Fibroblast of lung (primary cell): Measurements from ENCODE around the gene DLG3. TPM values are rescaled to one million over a fixed set of nuclear protein-coding genes. Genes with fewer than 3 reads are reported as not detected.

Source experiments
- DNase-seq, 2 donors: peaks; one replicate each; pipeline versions ENCODE4 v3.0.0 to v3.0.0-alpha.2; 2010; ENCODE audit warnings: low read depth in 2 of 2
- H2AFZ ChIP-seq: 2 replicates; pipeline ENCODE4 v1.5.1; 2012; ENCODE audit warnings: low read length, control low read depth, inconsistent platforms
- H3K27ac ChIP-seq: 2 replicates; pipeline ENCODE4 v1.5.1; 2011; ENCODE audit warnings: low read length, control low read depth; ENCODE audit not compliant: insufficient read depth
- H3K27me3 ChIP-seq: 2 replicates; pipeline ENCODE4 v1.5.1; 2011; ENCODE audit warnings: mild to moderate bottlenecking, low read length; ENCODE audit not compliant: control insufficient read depth, insufficient read depth
- H3K36me3 ChIP-seq: 2 replicates; pipeline ENCODE4 v1.5.1; 2011; ENCODE audit warnings: low read length; ENCODE audit not compliant: control insufficient read depth, insufficient read depth
- H3K4me1 ChIP-seq: 2 replicates; pipeline ENCODE4 v1.5.1; 2011; ENCODE audit warnings: low read length; ENCODE audit not compliant: control insufficient read depth, insufficient read depth; ENCODE audit errors: extremely low read depth
- H3K4me2 ChIP-seq: 2 replicates; pipeline ENCODE4 v1.5.1; 2011; ENCODE audit warnings: low read length, control low read depth; ENCODE audit not compliant: insufficient read depth; ENCODE audit errors: extremely low read depth
- H3K4me3 ChIP-seq, 4 experiments: fragments of 200-600 bp in 1 of 4; sonication (generic) in 1 of 4; replicated peaks in 1 of 4; 2 replicates each; pipeline ENCODE4 v1.5.1; 2011 to 2016; ENCODE audit warnings: low read length in 4 of 4, low read depth in 3 of 4, mild to moderate bottlenecking in 3 of 4, control low read depth in 2 of 4, inconsistent platforms in 1 of 4, mixed read lengths in 1 of 4; ENCODE audit not compliant: insufficient read depth in 1 of 4; ENCODE audit errors: control extremely low read depth in 1 of 4
- H3K79me2 ChIP-seq: 2 replicates; pipeline ENCODE4 v1.5.1; 2012; ENCODE audit warnings: mild to moderate bottlenecking, low read length, inconsistent platforms; ENCODE audit not compliant: control insufficient read depth, insufficient read depth
- H3K9ac ChIP-seq: 2 replicates; pipeline ENCODE4 v1.5.1; 2011; ENCODE audit warnings: mild to moderate bottlenecking, low read length, control low read depth; ENCODE audit not compliant: insufficient read depth
- H3K9me3 ChIP-seq: 2 replicates; pipeline ENCODE4 v1.5.1; 2012; ENCODE audit warnings: low read depth, low read length; ENCODE audit not compliant: control insufficient read depth, insufficient read depth
- H4K20me1 ChIP-seq: 2 replicates; pipeline ENCODE4 v1.5.1; 2011; ENCODE audit warnings: low read length; ENCODE audit not compliant: control insufficient read depth, insufficient read depth; ENCODE audit errors: extremely low read depth
- EZH2 ChIP-seq: IDR thresholded peaks from 2 replicates; pipeline ENCODE4 v1.5.1; 2012; ENCODE audit warnings: low read length, control low read depth, mild to moderate bottlenecking; ENCODE audit errors: missing control alignments
- polyA plus RNA-seq, 2 donors: library from polyadenylated mRNA; depleted of rRNA in 1 of 2; stranded (reverse) in 1 of 2; unstranded in 1 of 2; fragments of >200 nt; gene quantifications; 2 replicates each; pipeline ENCODE4 v1.2.1, GENCODE V29; 2011 to 2012; ENCODE audit warnings: missing spikeins in 1 of 2
- total RNA-seq: library from RNA; depleted of rRNA; stranded (reverse); fragments of >200 nt; gene quantifications from 2 replicates; pipeline ENCODE4 v1.2.1, GENCODE V29; 2014
- TF ChIP-seq, protein P1 (sequence below), 2 donors: IDR thresholded peaks in 1 of 2; conservative IDR thresholded peaks in 1 of 2; 1 replicate in 1 of 2; 2 replicates in 1 of 2; pipeline ENCODE4 v1.5.1; 2011 to 2012; ENCODE audit warnings: low read length in 2 of 2, control low read depth in 1 of 2, inconsistent platforms in 1 of 2, low read depth in 1 of 2, mild to moderate bottlenecking in 1 of 2

DLG3 gene
- total and polyA plus RNA-seq, 2 donors (not counting 1 experiment from before 2014, with no cell fraction given), result 21.0 to 24.6 TPM

DNA sequence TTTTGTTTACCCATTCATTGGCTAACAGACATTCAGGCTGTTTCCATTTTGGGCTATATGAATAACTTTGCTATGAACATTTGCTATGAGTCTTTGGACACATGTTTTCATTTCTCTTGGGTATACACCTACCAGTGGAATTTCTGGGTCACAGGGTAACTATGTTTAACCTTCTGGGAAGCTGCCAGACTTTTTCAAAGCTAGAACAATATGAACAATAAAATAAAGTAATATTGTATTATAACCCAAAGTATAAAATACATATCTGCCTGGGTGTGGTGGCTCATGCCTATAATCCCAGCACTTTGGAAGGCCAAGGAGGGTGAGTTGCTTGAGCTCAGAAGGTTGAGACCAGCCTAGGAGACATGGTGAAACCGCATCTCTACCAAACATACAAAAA, 90.6 kb downstream of the DLG3 start:
- Histone ChIP-seq H4K20me1 (no peaks in the 10 kb centered on the region), H3K27ac (no peak overlapping the region), H3K79me2 (no peaks in the 10 kb centered on the region), H3K9me3 (no peaks in the 10 kb centered on the region), H2AFZ (no peak overlapping the region), H3K4me1 (no peaks in the 10 kb centered on the region), H3K9ac (no peak overlapping the region), H3K4me2 (no peak overlapping the region), H3K4me3 (no peak overlapping the region), H3K27me3 (no peaks in the 10 kb centered on the region), H3K36me3 (no peaks in the 10 kb centered on the region)
- no peak for TF ChIP-seq EZH2
- TF ChIP-seq, protein P1, sequence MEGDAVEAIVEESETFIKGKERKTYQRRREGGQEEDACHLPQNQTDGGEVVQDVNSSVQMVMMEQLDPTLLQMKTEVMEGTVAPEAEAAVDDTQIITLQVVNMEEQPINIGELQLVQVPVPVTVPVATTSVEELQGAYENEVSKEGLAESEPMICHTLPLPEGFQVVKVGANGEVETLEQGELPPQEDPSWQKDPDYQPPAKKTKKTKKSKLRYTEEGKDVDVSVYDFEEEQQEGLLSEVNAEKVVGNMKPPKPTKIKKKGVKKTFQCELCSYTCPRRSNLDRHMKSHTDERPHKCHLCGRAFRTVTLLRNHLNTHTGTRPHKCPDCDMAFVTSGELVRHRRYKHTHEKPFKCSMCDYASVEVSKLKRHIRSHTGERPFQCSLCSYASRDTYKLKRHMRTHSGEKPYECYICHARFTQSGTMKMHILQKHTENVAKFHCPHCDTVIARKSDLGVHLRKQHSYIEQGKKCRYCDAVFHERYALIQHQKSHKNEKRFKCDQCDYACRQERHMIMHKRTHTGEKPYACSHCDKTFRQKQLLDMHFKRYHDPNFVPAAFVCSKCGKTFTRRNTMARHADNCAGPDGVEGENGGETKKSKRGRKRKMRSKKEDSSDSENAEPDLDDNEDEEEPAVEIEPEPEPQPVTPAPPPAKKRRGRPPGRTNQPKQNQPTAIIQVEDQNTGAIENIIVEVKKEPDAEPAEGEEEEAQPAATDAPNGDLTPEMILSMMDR (conservative IDR thresholded peaks at IDR 0.05 in 1 of 2, IDR thresholded peaks at IDR 0.05 in 1 of 2; ENCODE audit: low read depth in 1 of 2, low read length in 2 of 2), result no peak
- DNase-seq, result no peak

DNA sequence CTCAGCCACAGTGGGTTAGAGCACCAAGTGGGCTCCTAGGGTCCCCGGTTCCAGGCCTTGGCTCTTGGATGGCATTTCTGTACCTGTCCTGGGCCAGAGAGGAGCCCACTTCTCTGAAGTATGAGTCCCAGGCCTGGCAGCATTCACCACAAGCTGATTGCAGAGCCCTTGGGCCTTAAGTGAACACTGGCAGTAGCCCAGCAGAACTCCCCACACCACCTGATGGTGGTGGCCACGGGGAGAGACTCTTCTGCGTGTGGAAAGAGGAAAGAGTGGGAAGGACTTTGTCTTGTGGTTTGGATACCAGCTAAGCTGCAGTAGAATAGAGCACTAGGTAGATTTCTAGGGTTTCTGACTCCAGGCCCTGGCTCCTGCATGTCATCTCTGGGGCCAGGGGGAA, 104.8 kb downstream of the DLG3 start:
- Histone ChIP-seq H2AFZ (no peak overlapping the region), H3K4me2 (no peak overlapping the region), H3K27ac (no peak overlapping the region), H3K36me3 (no peaks in the 10 kb centered on the region), H3K4me1 (no peaks in the 10 kb centered on the region), H3K27me3 (no peaks in the 10 kb centered on the region), H3K9me3 (no peaks in the 10 kb centered on the region), H3K9ac (no peak overlapping the region), H4K20me1 (no peaks in the 10 kb centered on the region), H3K4me3 (no peak overlapping the region), H3K79me2 (no peaks in the 10 kb centered on the region)
- no peak for DNase-seq
- no peak for TF ChIP-seq EZH2
- TF ChIP-seq, protein P1 (conservative IDR thresholded peaks at IDR 0.05 in 1 of 2, IDR thresholded peaks at IDR 0.05 in 1 of 2; ENCODE audit: low read depth in 1 of 2, low read length in 2 of 2), result no peak

DNA sequence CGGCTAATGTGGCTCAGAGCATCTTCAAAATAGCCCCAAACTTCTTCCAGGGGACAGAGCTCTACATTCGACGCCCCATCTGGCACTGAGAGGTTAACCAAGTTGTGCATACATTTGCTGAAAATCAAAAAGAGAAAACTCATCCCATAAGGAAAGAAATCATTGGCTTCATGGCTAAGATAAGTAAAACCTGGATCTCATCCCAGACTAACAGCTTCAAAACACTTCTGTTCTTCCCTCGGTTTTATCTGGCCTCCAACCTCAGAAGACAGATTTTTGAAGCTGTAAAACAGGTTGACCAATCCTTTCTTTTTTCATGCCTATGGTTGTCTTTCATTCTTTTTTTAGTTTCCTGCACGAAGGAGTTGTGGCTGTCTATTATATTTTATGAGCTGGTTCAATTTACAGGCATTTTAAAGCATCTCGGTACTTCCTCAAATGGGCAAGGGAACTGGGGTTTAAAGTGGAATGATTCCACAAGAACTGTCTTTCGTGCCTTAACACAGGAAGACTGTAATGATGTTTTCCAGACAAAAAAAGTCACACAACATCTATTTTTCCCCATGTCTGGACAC, 107.6 kb downstream of the DLG3 start:
- no peak overlapping the region for H3K27ac ChIP-seq
- H3K79me2 ChIP-seq, result no peaks in the 10 kb centered on the region
- no peaks in the 10 kb centered on the region for H4K20me1 ChIP-seq
- TF ChIP-seq, protein P1 (conservative IDR thresholded peaks at IDR 0.05 in 1 of 2, IDR thresholded peaks at IDR 0.05 in 1 of 2; ENCODE audit: low read depth in 1 of 2, low read length in 2 of 2), result no peak
- TF ChIP-seq EZH2, result no peak
- no peak overlapping the region for H3K4me3 ChIP-seq
- H3K9me3 ChIP-seq, result no peaks in the 10 kb centered on the region
- no peak overlapping the region for H3K4me2 ChIP-seq
- no peaks in the 10 kb centered on the region for H3K27me3 ChIP-seq
- H3K4me1 ChIP-seq, result no peaks in the 10 kb centered on the region
- H3K9ac ChIP-seq, result no peak overlapping the region
- peak in 1 of 2 donors; percentile 5 for DNase-seq
- no peak overlapping the region for H2AFZ ChIP-seq
- no peaks in the 10 kb centered on the region for H3K36me3 ChIP-seq
